ENCODE data around the gene ZNF334.
A peak's percentile ranks its signal among the peaks of the same experiment; 100 is the strongest.

ZNF334 gene

GRCh38 chr20:46530640-46531039 is 17.3 kb upstream of the ZNF334 start:
- TF ChIP-seq CTCF (IDR thresholded peaks at IDR 0.05; ENCODE audit: control insufficient read depth, extremely low read depth, insufficient read depth) = no peak
- DNase-seq (ENCODE audit: low read depth) = no peak
- H3K4me3 ChIP-seq (ENCODE audit: low read depth, low read length) = no peak overlapping the region

GRCh38 chr20:46523696-46524328 is 10.5 kb upstream of the ZNF334 start:
- TF ChIP-seq CTCF (IDR thresholded peaks at IDR 0.05; ENCODE audit: control insufficient read depth, extremely low read depth, insufficient read depth) = no peak
- no peak for DNase-seq (ENCODE audit: low read depth)
- no peak overlapping the region for H3K4me3 ChIP-seq (ENCODE audit: low read depth, low read length)

- TF ChIP-seq CTCF (IDR thresholded peaks at IDR 0.05; ENCODE audit: control insufficient read depth, extremely low read depth, insufficient read depth) = no peak
- H3K4me3 ChIP-seq (ENCODE audit: low read depth, low read length) = no peak overlapping the region
- no peak for DNase-seq (ENCODE audit: low read depth)
Observed at GRCh38 chr20:46523108-46523507, 9.7 kb upstream of the ZNF334 start.

- H3K4me3 ChIP-seq (ENCODE audit: low read depth, low read length) = no peak overlapping the region
- peak; percentile 89 for TF ChIP-seq CTCF (IDR thresholded peaks at IDR 0.05; ENCODE audit: control insufficient read depth, extremely low read depth, insufficient read depth)
- peak; percentile 40 for DNase-seq (ENCODE audit: low read depth)
Observed at GRCh38 chr20:46520976-46521579, 7.7 kb upstream of the ZNF334 start.

GRCh38 chr20:46520540-46520939 is 7.2 kb upstream of the ZNF334 start:
- DNase-seq (ENCODE audit: low read depth) = no peak
- H3K4me3 ChIP-seq (ENCODE audit: low read depth, low read length) = no peak overlapping the region
- no peak for TF ChIP-seq CTCF (IDR thresholded peaks at IDR 0.05; ENCODE audit: control insufficient read depth, extremely low read depth, insufficient read depth)

- DNase-seq (ENCODE audit: low read depth) = no peak
- no peak for TF ChIP-seq CTCF (IDR thresholded peaks at IDR 0.05; ENCODE audit: control insufficient read depth, extremely low read depth, insufficient read depth)
- no peak overlapping the region for H3K4me3 ChIP-seq (ENCODE audit: low read depth, low read length)
Observed at GRCh38 chr20:46519471-46520068, 6.2 kb upstream of the ZNF334 start.
